Testis (tissue), 2 donors: ENCODE data around the gene ARHGAP33.

Experiments
- CTCF ChIP-seq, 3 experiments: fragments of 450-650 bp in 2 of 3; fragments of 200-600 bp in 1 of 3; sonication (generic) in 1 of 3; IDR thresholded peaks; one replicate each; pipeline ENCODE4 v1.5.1; 2016 to 2019; ENCODE audit warnings: antibody characterized with exemption in 3 of 3, mild to moderate bottlenecking in 2 of 3, moderate library complexity in 1 of 3
- POLR2A ChIP-seq: fragments of 450-650 bp; IDR thresholded peaks from one replicate; pipeline ENCODE4 v1.6.1; 2017; ENCODE audit warnings: antibody characterized with exemption, mild to moderate bottlenecking, moderate library complexity

- TF ChIP-seq CTCF (IDR thresholded peaks at IDR 0.05) (no peak), POLR2A (no peak)
Measured at GRCh38 chr19:35801828-35802227, 26.5 kb downstream of the ARHGAP33 start.
